Retina (tissue), 1 donor: ENCODE data around the gene RSPRY1.
A peak's percentile ranks its signal among the peaks of the same experiment; 100 is the strongest.

Experiments
- DNase-seq: peaks from one replicate; pipeline ENCODE4 v3.0.0-alpha.2; 2016

RSPRY1 gene

GRCh38 chr16:57185945-57186871 is at the start of gene RSPRY1, which contains the start of gene PSME3IP1:
Gene RSPRY1 (plus strand): TSS chr16:57186329. CDS start chr16:57204659, 18,330 bp downstream.
Gene PSME3IP1 (minus strand): TSS chr16:57186039. CDS start chr16:57173854, 12,185 bp downstream.
- peak; percentile 98 for DNase-seq

GRCh38 chr16:57137043-57137442 is 49.1 kb upstream of the RSPRY1 start:
- DNase-seq: no peak

DNA sequence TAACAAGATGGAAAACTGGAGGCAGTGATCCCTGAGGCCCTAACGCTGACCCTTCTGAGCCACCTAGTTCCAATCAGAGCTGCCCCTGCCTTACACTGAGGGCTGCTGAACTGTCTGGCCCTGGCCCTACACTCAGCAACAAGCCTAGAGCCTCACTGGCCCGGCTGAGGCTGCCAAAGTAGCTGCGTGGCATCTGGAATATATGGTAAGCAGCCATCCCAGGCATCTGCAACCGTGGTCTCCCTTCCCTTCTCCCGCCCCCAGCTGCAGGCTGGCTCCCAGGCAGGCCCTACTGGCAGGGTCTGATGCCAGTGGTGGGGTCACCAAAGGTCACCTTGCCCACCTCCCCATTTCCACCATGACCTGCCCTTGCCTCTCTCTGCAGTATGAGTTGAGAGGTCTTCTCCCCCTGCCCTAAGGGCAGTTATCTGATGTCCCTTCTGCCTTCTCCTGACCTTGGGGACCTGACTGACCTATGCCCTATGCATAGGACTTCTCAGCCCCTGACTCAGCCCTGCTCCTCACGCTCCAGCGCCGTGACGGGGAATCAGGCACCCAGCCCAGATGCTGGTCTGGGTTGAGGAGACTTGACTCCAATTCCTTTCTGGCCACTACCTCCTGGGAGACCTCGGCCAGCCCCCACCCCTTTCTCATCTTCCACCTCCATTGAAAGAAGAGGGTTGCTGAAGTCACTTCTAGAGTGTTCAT is 48.4 kb upstream of the RSPRY1 start:
- no peak for DNase-seq

DNA sequence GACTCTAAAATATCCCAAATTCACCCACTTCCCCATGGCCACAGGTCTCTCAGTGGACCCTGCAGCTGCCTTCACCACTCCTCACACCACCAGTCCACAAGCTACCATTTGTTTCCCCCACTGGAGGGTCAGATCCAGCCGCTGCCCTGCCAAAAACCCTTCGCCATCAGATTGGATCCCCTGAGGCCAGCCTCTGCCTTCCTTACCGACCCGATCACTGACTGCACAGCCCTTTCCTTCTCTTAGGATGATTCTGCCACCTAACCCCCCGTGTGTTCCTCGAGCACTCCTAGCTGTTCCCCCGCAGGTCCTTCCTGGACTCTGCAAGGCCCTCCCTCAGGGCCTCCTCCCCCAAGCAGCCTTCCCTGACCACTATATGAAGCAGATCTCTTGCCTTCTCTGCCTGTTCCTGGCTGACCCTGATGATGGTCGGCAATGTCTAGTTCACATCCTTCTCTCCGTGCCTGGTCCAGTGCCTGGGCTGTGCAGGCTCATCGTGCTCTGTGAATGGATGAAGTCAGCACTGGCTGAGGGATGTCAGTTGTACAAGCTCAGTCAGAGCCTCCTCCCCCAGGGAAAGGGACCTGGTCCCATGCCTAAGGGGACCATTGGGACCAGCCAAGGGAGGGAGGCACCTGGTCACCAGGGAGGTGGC is 47.7 kb upstream of the RSPRY1 start:
- DNase-seq: no peak

DNA sequence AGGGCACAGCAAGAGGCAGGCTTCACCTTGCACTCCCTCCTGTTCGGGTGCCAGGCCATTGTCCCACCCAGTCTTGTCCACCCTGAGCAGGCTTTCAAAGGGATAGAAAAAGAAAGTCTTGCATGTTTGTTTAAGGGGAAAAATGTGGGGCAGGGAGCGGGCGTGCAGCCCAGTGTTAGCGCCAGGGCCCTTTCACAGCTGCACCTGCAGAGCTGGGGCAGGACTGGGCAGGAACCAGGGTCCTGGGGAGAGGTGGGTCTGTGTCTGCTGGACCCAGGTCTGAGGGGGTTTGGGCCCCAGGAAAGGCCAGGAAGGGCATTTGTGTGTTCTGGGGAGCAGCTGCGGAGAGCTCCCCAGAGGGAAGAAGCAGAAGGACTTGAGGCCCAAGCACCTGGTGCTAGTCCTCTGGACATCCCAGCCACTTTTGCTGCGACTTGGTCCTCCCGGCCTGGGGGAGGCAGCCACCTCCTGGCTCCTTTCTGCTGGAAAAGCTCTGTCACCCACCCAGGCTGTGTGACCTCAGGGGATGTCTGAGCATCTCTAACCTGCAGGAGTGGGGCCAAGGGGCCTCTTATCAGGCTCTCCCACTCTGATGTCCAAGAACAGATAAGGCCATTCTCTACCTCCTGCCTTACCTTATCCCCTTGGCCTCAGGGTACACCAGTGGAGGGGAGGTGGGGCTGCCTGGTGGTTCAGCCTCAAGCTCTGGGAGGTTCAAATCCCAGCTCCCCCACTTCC is 45.0 kb upstream of the RSPRY1 start:
- no peak for DNase-seq

DNA sequence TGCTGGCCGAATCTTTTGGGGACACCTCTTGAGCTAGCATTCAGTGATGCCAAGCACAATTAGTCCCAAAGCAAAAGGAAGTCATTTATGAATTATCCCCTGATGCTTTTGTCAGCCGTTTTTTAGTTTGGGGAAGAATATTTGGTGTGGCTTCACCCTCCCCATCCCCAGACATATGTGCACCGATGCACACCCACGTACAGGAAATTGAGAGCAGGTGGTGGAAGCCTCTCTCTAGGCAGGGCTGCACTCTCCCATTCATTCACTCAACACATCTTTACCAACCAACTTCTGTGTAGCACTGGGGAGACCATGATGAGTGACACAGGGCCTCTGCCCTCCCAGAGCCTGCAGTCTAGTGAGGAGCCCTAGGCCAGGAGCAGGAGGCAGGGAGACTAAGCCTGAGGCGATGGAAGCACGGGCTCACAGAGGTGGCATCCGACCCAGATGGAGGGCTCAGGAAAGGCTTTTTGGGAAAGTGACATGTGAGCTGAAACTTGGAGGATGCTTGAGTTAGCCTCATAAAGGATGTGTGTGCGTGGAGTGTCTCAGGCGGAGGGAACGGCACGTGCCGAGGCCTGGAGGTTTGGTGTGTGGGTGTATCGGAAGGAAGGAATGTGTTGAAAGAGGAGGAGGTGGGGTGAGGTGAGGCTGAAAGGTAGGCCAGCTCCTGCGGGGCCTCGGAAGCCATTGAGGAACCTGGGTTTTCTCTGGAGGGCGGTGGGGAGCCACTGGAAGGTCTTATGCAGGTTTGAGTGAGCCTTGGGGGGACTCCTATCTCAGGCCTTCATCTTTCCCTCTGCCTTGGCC is 44.1 kb upstream of the RSPRY1 start:
- DNase-seq: no peak

GRCh38 chr16:57143149-57143921 is 42.8 kb upstream of the RSPRY1 start:
- no peak for DNase-seq

GRCh38 chr16:57144027-57144426 is 42.1 kb upstream of the RSPRY1 start:
- DNase-seq: no peak

DNA sequence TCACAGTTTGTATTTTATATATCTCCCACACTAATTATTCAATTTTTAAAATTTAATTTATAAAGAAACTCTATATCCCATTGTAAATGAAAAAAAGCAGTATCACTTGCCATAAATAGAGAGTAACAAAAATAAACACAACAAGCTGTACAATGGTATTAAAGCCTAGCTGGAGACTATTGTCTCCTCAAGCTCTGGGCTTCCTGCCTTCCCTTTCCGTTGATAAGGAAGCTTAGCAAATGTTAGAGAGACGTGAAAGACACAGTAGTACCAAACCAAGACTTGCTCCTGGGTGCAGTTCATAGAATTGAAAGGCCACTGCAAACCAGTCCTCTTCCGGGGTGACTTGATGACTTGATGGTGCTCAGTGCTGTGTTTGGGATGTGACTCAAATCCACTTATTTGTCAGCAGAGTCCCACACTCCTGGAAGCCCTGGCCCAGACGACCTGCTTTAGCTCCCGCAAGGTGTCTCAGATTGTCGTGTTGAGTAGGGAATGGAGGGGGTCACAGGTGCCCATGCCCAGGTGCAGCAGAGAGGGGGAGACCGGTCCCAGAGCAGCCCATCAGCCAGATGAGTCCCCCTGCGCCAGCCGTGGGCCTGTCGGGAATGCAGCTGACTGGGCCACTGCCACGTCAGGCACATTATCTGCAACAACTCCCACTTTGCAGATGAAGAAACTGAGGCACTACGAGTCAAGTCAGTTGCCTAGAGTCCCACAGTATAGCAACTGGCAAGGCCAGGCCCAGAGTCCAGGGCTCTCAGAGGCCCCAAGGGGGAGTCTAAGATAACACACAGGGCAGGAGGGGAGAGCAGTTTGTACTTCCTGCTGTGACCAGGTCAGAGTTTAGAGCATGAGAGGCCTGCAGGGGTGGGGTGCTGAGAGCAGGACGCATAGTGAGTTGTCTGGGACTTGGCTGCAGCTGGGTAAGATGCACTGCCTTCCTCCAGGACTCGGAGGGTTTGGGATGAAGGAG is 40.8 kb upstream of the RSPRY1 start:
- DNase-seq: no peak

- no peak for DNase-seq
These were observed 40.0 kb upstream of the RSPRY1 start for GRCh38 chr16:57146040-57146647.

GRCh38 chr16:57146735-57147134 is 39.4 kb upstream of the RSPRY1 start:
- DNase-seq: no peak

DNA sequence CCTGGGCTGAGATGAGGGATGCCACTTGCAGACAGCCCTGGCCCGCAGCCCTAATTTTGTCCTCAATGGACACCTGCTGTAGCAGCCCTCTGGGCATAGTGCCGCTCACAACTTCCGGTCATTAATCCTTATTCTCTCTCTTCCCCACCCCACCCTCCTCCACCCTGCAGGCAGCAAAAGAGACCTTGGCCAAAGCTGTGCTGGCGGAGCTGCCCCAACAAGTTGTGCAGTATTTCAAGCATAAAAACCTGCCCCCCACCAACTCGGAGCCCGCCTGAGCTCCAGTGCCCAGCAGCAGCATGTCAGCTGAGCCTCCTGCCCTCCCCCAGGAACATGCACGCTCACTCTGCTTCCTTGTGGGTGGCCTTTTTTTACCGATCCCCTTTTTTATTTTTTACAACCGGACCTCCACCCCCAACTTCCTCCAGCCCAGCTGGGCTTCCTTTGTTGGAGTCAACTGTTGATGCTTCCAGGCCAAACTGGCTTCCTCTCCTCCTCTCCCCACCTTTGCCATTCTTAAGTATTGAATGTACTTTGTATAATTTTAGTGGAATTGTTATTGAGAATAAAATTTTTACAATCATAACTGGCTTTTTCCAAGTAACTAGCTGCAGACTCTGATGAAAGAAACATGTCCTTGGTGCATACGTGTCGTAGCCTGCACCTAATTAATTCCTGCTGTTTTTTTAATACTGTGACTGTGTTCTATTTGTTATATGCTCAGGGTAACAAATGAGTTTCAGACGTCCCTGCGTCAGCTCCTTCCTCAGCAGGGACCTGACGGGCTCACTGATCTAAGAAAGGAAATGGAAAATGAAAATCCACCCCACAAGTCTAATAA is 38.5 kb upstream of the RSPRY1 start:
- DNase-seq: no peak

DNA sequence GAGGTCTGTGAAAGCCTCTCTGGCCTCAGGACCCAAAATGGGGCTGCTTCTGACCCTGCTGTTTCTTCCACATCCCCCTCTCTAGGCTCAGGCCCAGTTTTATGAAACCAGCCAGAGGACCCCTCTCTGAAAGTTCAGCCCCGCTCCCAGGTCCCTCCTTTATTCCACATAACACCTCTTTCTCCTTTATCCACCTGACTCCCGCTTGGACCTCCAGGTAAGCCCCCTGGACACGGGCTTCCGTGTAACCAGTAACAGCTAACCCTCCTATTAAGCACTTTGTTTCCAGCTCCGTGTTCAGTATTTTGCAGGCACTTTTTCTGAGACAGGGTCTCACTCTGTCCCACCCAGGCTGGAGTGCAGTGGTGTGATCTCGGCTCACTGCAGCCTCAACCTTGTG is 37.6 kb upstream of the RSPRY1 start:
- DNase-seq: no peak

- DNase-seq: no peak
These were observed 36.7 kb upstream of the RSPRY1 start for GRCh38 chr16:57149391-57149790.

DNA sequence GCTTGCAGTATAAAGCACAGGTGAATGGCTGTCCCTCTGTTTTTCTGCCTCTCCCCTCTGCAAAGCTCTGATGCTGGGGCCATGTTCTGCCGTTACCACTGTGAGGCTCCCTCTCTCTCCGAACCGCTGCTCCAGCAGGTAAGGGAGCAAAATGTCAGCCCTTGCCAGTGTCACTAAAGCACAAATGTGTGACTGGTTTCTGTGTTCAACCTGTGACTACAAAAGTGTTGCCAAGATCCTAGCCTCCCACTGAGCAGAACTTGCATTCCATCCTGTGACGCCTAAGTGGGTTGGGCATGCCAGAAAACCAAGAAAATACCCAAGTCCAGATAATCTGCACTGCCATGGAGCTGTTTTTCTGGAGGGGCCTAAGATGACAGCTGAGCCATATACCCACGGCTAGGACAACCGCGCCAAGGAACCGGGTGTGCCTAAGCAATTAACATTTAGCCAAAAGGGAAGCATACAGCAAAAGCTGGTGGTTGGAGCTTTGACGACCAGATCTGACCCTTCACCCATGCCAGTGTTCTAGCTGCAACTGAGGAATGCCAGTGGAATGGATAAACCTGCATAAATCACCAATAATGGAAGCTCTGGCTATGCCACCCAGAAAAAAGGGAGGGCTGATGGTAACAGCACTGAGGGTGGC is 35.3 kb upstream of the RSPRY1 start:
- no peak for DNase-seq

DNA sequence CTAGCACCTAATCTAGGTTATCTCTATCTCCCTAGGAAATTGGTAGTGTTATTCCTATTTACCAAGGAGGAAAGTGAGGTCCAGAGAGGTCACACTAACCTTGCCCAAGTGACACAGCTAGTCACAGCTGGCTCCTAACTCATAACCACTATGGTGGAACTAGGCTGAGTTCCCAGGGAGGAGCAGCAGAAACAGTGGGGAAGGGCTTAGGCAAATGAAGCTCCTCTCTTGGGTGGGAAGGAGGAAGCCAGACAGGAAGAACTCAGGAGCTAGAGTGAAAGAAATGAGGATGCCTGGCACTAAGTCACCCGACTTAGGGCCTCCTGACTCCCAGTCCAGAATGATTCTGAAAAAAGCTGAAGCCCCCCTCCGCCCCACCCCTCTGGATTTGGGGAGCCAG is 34.8 kb upstream of the RSPRY1 start:
- no peak for DNase-seq
